ENCODE results near the gene CDK6.

DNA sequence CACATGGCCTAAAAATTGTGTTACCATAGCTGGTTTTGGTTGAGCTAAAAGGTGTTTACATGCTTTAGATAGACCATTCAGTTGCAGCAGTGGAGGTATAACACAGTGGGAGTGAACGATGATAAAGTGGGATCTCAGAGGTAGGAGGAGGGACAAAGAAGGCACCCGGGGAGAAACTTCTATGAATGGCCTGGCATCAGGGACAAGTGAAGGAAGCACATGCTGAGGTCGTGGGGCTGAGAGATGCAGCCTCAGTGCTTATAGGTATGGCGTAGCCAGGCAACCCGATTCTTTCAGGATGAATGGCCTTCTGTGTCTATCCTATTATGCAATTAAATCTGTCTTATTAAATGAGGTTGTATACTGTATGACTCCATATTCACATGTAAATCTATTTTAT lies 3.9 kb upstream of the CDK6 start:
- TF ChIP-seq, protein P1, sequence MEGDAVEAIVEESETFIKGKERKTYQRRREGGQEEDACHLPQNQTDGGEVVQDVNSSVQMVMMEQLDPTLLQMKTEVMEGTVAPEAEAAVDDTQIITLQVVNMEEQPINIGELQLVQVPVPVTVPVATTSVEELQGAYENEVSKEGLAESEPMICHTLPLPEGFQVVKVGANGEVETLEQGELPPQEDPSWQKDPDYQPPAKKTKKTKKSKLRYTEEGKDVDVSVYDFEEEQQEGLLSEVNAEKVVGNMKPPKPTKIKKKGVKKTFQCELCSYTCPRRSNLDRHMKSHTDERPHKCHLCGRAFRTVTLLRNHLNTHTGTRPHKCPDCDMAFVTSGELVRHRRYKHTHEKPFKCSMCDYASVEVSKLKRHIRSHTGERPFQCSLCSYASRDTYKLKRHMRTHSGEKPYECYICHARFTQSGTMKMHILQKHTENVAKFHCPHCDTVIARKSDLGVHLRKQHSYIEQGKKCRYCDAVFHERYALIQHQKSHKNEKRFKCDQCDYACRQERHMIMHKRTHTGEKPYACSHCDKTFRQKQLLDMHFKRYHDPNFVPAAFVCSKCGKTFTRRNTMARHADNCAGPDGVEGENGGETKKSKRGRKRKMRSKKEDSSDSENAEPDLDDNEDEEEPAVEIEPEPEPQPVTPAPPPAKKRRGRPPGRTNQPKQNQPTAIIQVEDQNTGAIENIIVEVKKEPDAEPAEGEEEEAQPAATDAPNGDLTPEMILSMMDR (optimal IDR thresholded peaks at IDR 0.05 in 1 of 3, IDR thresholded peaks at IDR 0.05 in 1 of 3, conservative IDR thresholded peaks at IDR 0.05 in 1 of 3; ENCODE audit: extremely low read depth in 1 of 3, insufficient read depth in 2 of 3, low read length in 3 of 3), result no peak
- no peak for TF ChIP-seq EZH2 (IDR thresholded peaks at IDR 0.05; ENCODE audit: low read length)

Measured in keratinocyte (primary cell).